Thoracic aorta (tissue), 2 donors: Measurements from ENCODE around the gene TADA1. TPM values are rescaled to one million over a fixed set of nuclear protein-coding genes. Genes with fewer than 3 reads are reported as not detected.

Experiments
- ATAC-seq: fragments of 150-250 bp; one replicate; pipeline ENCODE4 v1.8.0; 2017; ENCODE audit warnings: low read depth; ENCODE audit not compliant: insufficient number of reproducible peaks, low FRiP score
- DNase-seq: peaks from one replicate; pipeline ENCODE4 v3.0.0-alpha.2; 2020; ENCODE audit warnings: low spot score
- H3K27ac ChIP-seq, 2 donors: fragments of 200-600 bp; sonication (generic); 1 replicate in 1 of 2; 2 replicates in 1 of 2; pipeline ENCODE4 v1.5.1; 2016; ENCODE audit warnings: mild to moderate bottlenecking in 2 of 2, moderate library complexity in 2 of 2
- H3K27me3 ChIP-seq: fragments of 200-600 bp; sonication (generic); replicated peaks from 2 replicates; pipeline ENCODE4 v1.6.0; 2016; ENCODE audit warnings: mild to moderate bottlenecking; ENCODE audit not compliant: insufficient read depth
- H3K36me3 ChIP-seq: fragments of 200-600 bp; sonication (generic); one replicate; pipeline ENCODE4 v1.5.1; 2016
- H3K4me1 ChIP-seq, 2 donors: fragments of 200-600 bp; sonication (generic); 1 replicate in 1 of 2; 2 replicates in 1 of 2; pipeline versions ENCODE4 v1.5.1 to v1.6.0; 2016; ENCODE audit warnings: low read depth in 2 of 2, mild to moderate bottlenecking in 1 of 2; ENCODE audit not compliant: control insufficient read depth in 1 of 2
- H3K4me3 ChIP-seq: fragments of 200-600 bp; sonication (generic); 2 replicates; pipeline ENCODE4 v1.5.1; 2016; ENCODE audit warnings: mild to moderate bottlenecking
- H3K9me3 ChIP-seq: fragments of 200-600 bp; sonication (generic); 2 replicates; pipeline ENCODE4 v1.5.1; 2016
- total RNA-seq, 2 donors: library from RNA; depleted of rRNA; stranded (reverse); fragments of >200 nt; gene quantifications; one replicate each; pipeline versions ENCODE4 v1.1.0 to v1.2.3, GENCODE V29; 2016
- TF ChIP-seq, protein P1 (sequence below): fragments of 200-600 bp; sonication (generic); IDR thresholded peaks from one replicate; pipeline ENCODE4 v1.5.1; 2019; ENCODE audit warnings: antibody characterized with exemption

Gene TADA1
- total RNA-seq, 2 donors from 2014 or later, result 5.7 to 6.5 TPM

- H3K27me3 ChIP-seq, result no peaks in the 10 kb centered on the region
- DNase-seq (no peak), ATAC-seq (no peak)
- no peaks in the 10 kb centered on the region for H3K36me3 ChIP-seq
- H3K9me3 ChIP-seq, result no peaks in the 10 kb centered on the region
- no peak overlapping the region for H3K27ac ChIP-seq
- H3K4me3 ChIP-seq, result no peak overlapping the region
- TF ChIP-seq, protein P1, sequence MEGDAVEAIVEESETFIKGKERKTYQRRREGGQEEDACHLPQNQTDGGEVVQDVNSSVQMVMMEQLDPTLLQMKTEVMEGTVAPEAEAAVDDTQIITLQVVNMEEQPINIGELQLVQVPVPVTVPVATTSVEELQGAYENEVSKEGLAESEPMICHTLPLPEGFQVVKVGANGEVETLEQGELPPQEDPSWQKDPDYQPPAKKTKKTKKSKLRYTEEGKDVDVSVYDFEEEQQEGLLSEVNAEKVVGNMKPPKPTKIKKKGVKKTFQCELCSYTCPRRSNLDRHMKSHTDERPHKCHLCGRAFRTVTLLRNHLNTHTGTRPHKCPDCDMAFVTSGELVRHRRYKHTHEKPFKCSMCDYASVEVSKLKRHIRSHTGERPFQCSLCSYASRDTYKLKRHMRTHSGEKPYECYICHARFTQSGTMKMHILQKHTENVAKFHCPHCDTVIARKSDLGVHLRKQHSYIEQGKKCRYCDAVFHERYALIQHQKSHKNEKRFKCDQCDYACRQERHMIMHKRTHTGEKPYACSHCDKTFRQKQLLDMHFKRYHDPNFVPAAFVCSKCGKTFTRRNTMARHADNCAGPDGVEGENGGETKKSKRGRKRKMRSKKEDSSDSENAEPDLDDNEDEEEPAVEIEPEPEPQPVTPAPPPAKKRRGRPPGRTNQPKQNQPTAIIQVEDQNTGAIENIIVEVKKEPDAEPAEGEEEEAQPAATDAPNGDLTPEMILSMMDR, result no peak
- peaks cover 1 to 2% of the 10 kb centered on the region in 2 donors for H3K4me1 ChIP-seq
Observed at GRCh38 chr1:166899769-166900168, 23.7 kb upstream of the TADA1 start.

- Histone ChIP-seq H3K27me3 (no peaks in the 10 kb centered on the region), H3K27ac (no peak overlapping the region), H3K36me3 (no peaks in the 10 kb centered on the region), H3K4me1 (no peaks in the 10 kb centered on the region), H3K4me3 (no peak overlapping the region), H3K9me3 (no peaks in the 10 kb centered on the region)
- ATAC-seq (no peak), DNase-seq (no peak)
- TF ChIP-seq, protein P1, result no peak
Observed at GRCh38 chr1:166895766-166896165, 19.7 kb upstream of the TADA1 start.

- no peaks in the 10 kb centered on the region for H3K4me1 ChIP-seq
- no peak overlapping the region for H3K4me3 ChIP-seq
- ATAC-seq (no peak), DNase-seq (no peak)
- no peak overlapping the region for H3K27ac ChIP-seq
- H3K9me3 ChIP-seq, result no peaks in the 10 kb centered on the region
- no peaks in the 10 kb centered on the region for H3K27me3 ChIP-seq
- no peaks in the 10 kb centered on the region for H3K36me3 ChIP-seq
- TF ChIP-seq, protein P1, result no peak
Observed at GRCh38 chr1:166889776-166890175, 13.7 kb upstream of the TADA1 start.

GRCh38 chr1:166888373-166889111, 12.5 kb upstream of the TADA1 start:
- Histone ChIP-seq H3K36me3 (no peaks in the 10 kb centered on the region), H3K27ac (no peak overlapping the region), H3K4me3 (no peak overlapping the region), H3K9me3 (no peaks in the 10 kb centered on the region), H3K4me1 (peaks cover 4 to 9% of the 10 kb centered on the region in 2 donors), H3K27me3 (no peaks in the 10 kb centered on the region)
- ATAC-seq, result no peak
- TF ChIP-seq, protein P1, result no peak
- no peak for DNase-seq

DNA sequence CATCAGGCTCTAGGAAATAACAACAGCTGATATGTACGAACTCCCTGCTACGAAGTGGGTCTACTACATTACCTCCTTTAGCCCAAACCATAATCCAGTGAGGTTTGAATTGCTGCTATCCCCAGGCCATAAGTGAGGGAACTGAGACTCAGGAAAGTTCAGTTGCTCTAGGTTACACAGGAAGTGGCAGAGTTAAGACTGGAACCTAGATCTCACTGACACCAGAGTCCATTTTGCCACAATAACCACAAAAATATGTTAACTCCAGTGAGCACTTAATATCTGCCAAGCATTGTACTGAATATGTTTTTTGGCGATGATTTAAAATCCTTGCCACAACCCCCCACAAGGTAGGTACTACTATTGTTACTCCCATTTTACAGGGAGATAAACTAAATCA, 8.9 kb upstream of the TADA1 start:
- H3K27me3 ChIP-seq, result no peaks in the 10 kb centered on the region
- no peaks in the 10 kb centered on the region for H3K9me3 ChIP-seq
- no peak for ATAC-seq
- no peak for DNase-seq
- H3K36me3 ChIP-seq, result no peaks in the 10 kb centered on the region
- H3K4me1 ChIP-seq, result peaks cover 4 to 9% of the 10 kb centered on the region in 2 donors
- H3K4me3 ChIP-seq, result no peak overlapping the region
- TF ChIP-seq, protein P1, result no peak
- H3K27ac ChIP-seq, result no peak overlapping the region
